NCI-H187 treated with DMSO at 0.1 percent for 48 hours (cell line): ENCODE measurements around the gene BATF2.
"Not testable (repeated sequence)": the region's sequence is repeated elsewhere in the genome, so short reads cannot be mapped to it uniquely, and the experiment has no call there.

Source experiments
- DNase-seq: peaks from one replicate; lab custom pipeline; 2025; lab: John Stamatoyannopoulos, UW

Gene BATF2

GRCh38 chr11:65013130-65013887, 16.5 kb upstream of the BATF2 start:
- peak; percentile 19 for DNase-seq

- DNase-seq = no peak
These were observed 12.1 kb upstream of the BATF2 start for GRCh38 chr11:65008873-65009272.

- DNase-seq = no peak
These were observed 11.2 kb upstream of the BATF2 start for GRCh38 chr11:65008016-65008415.

- DNase-seq = not testable (repeated sequence)
These were observed 7.2 kb upstream of the BATF2 start for GRCh38 chr11:65003968-65004367.

- no peak for DNase-seq
These were observed 6.5 kb upstream of the BATF2 start for GRCh38 chr11:65003282-65003681.

- DNase-seq = no peak
These were observed 5.9 kb upstream of the BATF2 start for GRCh38 chr11:65002706-65003105.

GRCh38 chr11:64999478-64999877, 2.7 kb upstream of the BATF2 start:
- no peak for DNase-seq

GRCh38 chr11:64998690-64999431, 2.1 kb upstream of the BATF2 start:
- peak; percentile 18 for DNase-seq

GRCh38 chr11:64998141-64998540, 1.4 kb upstream of the BATF2 start:
- no peak for DNase-seq

GRCh38 chr11:64996327-64996709, 453 bp downstream of the BATF2 start:
- no peak for DNase-seq

GRCh38 chr11:64994318-64994717, 2.5 kb downstream of the BATF2 start:
- DNase-seq = no peak

- no peak for DNase-seq
These were observed 6.4 kb downstream of the BATF2 start for GRCh38 chr11:64990222-64990923.

GRCh38 chr11:64989416-64989815, 7.4 kb downstream of the BATF2 start:
- DNase-seq = no peak

GRCh38 chr11:64987998-64988854, 8.5 kb downstream of the BATF2 start:
- no peak for DNase-seq

- DNase-seq = not testable (repeated sequence)
These were observed 13.4 kb downstream of the BATF2 start for GRCh38 chr11:64983339-64983738.

- no peak for DNase-seq
These were observed 20.1 kb downstream of the BATF2 start for GRCh38 chr11:64976651-64977050.

GRCh38 chr11:64974124-64974523, 22.6 kb downstream of the BATF2 start:
- no peak for DNase-seq

- no peak for DNase-seq
These were observed 25.1 kb downstream of the BATF2 start, which contains the start of gene MAJIN for GRCh38 chr11:64971421-64972233. TSS of gene MAJIN (minus strand) at chr11:64972108. CDS start at chr11:64959405, 12,703 bp downstream.

GRCh38 chr11:64970731-64971151, 26.0 kb downstream of the BATF2 start:
- DNase-seq = no peak

- no peak for DNase-seq
These were observed 27.6 kb downstream of the BATF2 start for GRCh38 chr11:64969209-64969608.

GRCh38 chr11:64967375-64967774, 29.4 kb downstream of the BATF2 start:
- no peak for DNase-seq
